GM19099 (cell line): ENCODE data around the gene STRA8.

ENCODE experiments used
- POLR2A ChIP-seq: IDR thresholded peaks from 3 replicates; pipeline ENCODE4 v1.6.1; 2011; ENCODE audit warnings: low read depth; ENCODE audit not compliant: insufficient read length; ENCODE audit errors: extremely low read depth

The STRA8 gene

GRCh38 chr7:135270577-135271254, 37.1 kb downstream of the STRA8 start:
- no peak for TF ChIP-seq POLR2A

GRCh38 chr7:135271255-135271615, 37.6 kb downstream of the STRA8 start:
- TF ChIP-seq POLR2A = no peak

GRCh38 chr7:135272303-135272702, 38.7 kb downstream of the STRA8 start:
- no peak for TF ChIP-seq POLR2A

- no peak for TF ChIP-seq POLR2A
Observed at GRCh38 chr7:135273581-135273980, 39.9 kb downstream of the STRA8 start.

- TF ChIP-seq POLR2A = no peak
Observed at GRCh38 chr7:135274495-135275268, 41.0 kb downstream of the STRA8 start.

GRCh38 chr7:135275971-135276580, 42.4 kb downstream of the STRA8 start:
- no peak for TF ChIP-seq POLR2A

- TF ChIP-seq POLR2A = no peak
Observed at GRCh38 chr7:135277161-135277560, 43.5 kb downstream of the STRA8 start.

- no peak for TF ChIP-seq POLR2A
Observed at GRCh38 chr7:135281363-135281949, 47.8 kb downstream of the STRA8 start.

GRCh38 chr7:135282561-135283254, 49.1 kb downstream of the STRA8 start:
- no peak for TF ChIP-seq POLR2A

GRCh38 chr7:135283959-135284638, 50.5 kb downstream of the STRA8 start:
- TF ChIP-seq POLR2A = no peak

- TF ChIP-seq POLR2A = no peak
Observed at GRCh38 chr7:135285547-135286233, 52.1 kb downstream of the STRA8 start.

- no peak for TF ChIP-seq POLR2A
Observed at GRCh38 chr7:135286876-135287275, 53.2 kb downstream of the STRA8 start.

GRCh38 chr7:135290594-135290993, 57.0 kb downstream of the STRA8 start:
- TF ChIP-seq POLR2A = no peak

GRCh38 chr7:135291809-135292253, 58.2 kb downstream of the STRA8 start:
- TF ChIP-seq POLR2A = no peak

- TF ChIP-seq POLR2A = no peak
Observed at GRCh38 chr7:135299235-135299634, 65.6 kb downstream of the STRA8 start.
